Ishikawa (cell line): ENCODE results near the gene PDE5A.

Experiments used
- CEBPB ChIP-seq: IDR thresholded peaks from 2 replicates; pipeline ENCODE4 v1.6.1; 2012
- CREB1 ChIP-seq: IDR thresholded peaks from 2 replicates; pipeline ENCODE4 v1.6.1; 2012; ENCODE audit warnings: low read depth
- EGR1 ChIP-seq: IDR thresholded peaks from 2 replicates; pipeline ENCODE4 v1.6.1; 2012
- EP300 ChIP-seq: IDR thresholded peaks from 2 replicates; pipeline ENCODE4 v1.6.1; 2012; ENCODE audit warnings: borderline replicate concordance
- FOXM1 ChIP-seq: IDR thresholded peaks from 2 replicates; pipeline ENCODE4 v1.6.1; 2012; ENCODE audit warnings: low read depth, borderline replicate concordance
- MAX ChIP-seq: IDR thresholded peaks from 2 replicates; pipeline ENCODE4 v1.6.1; 2012
- NFIC ChIP-seq: IDR thresholded peaks from 2 replicates; pipeline ENCODE4 v1.6.1; 2012
- RAD21 ChIP-seq: IDR thresholded peaks from 2 replicates; pipeline ENCODE4 v1.6.1; 2012; ENCODE audit warnings: low read depth
- REST ChIP-seq: IDR thresholded peaks from 2 replicates; pipeline ENCODE4 v1.6.1; 2012; ENCODE audit warnings: low read depth, mild to moderate bottlenecking
- TAF1 ChIP-seq: IDR thresholded peaks from 2 replicates; pipeline ENCODE4 v1.6.1; 2012; ENCODE audit warnings: low read depth, mild to moderate bottlenecking
- TCF12 ChIP-seq: IDR thresholded peaks from 2 replicates; pipeline ENCODE4 v1.6.1; 2012; ENCODE audit warnings: low read depth
- TEAD4 ChIP-seq: IDR thresholded peaks from 2 replicates; pipeline ENCODE4 v1.6.1; 2012
- USF1 ChIP-seq: IDR thresholded peaks from 2 replicates; pipeline ENCODE4 v1.6.1; 2012
- YY1 ChIP-seq: IDR thresholded peaks from 2 replicates; pipeline ENCODE4 v1.6.1; 2012; ENCODE audit warnings: low read depth
- ZBTB7A ChIP-seq: IDR thresholded peaks from 2 replicates; pipeline ENCODE4 v1.6.1; 2012; ENCODE audit warnings: low read depth

Gene PDE5A

GRCh38 chr4:119623025-119623424 lies 5.6 kb downstream of the PDE5A start:
- TF ChIP-seq ZBTB7A, result no peak
- no peak for TF ChIP-seq MAX
- TF ChIP-seq FOXM1, result no peak

GRCh38 chr4:119615068-119615719 lies 13.4 kb downstream of the PDE5A start:
- no peak for TF ChIP-seq CREB1
- TF ChIP-seq TCF12, result no peak
- no peak for TF ChIP-seq USF1
- TF ChIP-seq FOXM1, result no peak
- no peak for TF ChIP-seq REST
- TF ChIP-seq TEAD4, result no peak
- TF ChIP-seq RAD21, result no peak
- no peak for TF ChIP-seq NFIC
- TF ChIP-seq EGR1, result no peak
- TF ChIP-seq MAX, result no peak
- TF ChIP-seq YY1, result no peak

GRCh38 chr4:119604266-119604665 lies 24.3 kb downstream of the PDE5A start:
- TF ChIP-seq TCF12 (no peak), RAD21 (no peak), CREB1 (no peak), EP300 (no peak), MAX (no peak), NFIC (no peak), ZBTB7A (no peak), EGR1 (no peak), FOXM1 (no peak), REST (no peak), YY1 (no peak), TEAD4 (no peak), USF1 (no peak), CEBPB (no peak), TAF1 (no peak)

- TF ChIP-seq ZBTB7A (no peak), YY1 (no peak), EP300 (no peak), USF1 (no peak), NFIC (no peak), TAF1 (no peak), TEAD4 (no peak), EGR1 (no peak), REST (no peak), FOXM1 (no peak), RAD21 (no peak), MAX (no peak), CEBPB (no peak)
These were observed 26.2 kb downstream of the PDE5A start for GRCh38 chr4:119602366-119602765.
